ENCODE data around the gene PROSER3.

Gene PROSER3

DNA sequence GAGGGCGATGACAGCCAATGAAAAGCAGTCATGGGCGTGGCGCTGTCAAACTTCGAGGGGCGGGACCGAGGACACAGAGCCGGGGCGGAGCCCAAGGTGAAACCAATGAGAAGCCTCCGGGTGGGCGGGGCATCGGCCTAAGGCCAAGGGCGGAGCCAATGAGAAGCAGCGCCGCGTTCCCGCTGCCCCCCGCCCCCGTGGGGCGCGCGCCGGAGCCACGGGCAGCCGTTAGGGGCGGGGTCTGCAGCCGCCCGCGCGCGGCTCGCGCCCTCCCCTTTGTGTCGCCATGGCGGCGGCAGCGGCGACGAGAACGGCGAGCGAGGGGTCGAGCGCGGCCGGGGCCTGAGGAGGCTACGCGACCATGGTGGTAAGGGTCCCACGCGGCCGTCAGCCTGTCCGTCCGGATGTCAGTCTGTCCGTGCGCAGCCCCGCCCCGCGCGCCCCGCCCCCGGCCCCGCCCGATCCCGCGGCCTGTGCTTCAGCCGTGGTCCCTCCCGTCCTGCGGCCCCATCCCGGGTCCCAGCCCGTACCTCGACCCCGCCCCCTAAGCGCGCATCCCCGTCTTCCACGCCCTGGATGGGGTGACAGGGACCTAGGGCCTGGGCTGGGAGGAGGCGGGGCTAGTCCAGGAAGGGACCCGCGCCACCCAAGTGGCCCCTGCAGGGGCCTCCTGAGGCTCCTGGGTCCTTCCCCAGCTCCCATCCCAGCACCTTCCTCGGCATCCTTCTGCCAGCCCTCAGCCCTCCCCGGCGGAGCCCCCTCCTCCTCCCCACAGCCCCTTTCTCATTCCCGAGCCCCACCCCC lies 17.5 kb downstream of the PROSER3 start, which contains the start of gene ARHGAP33:
Gene ARHGAP33 (plus strand): TSS at position 267 of the 804 bp plus-strand sequence. CDS start 95 bp downstream, at position 362.
- peak within 1 kb of the TSS; percentile 69 for H3K4me3 ChIP-seq (ENCODE audit: low read depth, low read length)
- peak; percentile 85 for DNase-seq (ENCODE audit: low read depth)
- TF ChIP-seq, protein P1, sequence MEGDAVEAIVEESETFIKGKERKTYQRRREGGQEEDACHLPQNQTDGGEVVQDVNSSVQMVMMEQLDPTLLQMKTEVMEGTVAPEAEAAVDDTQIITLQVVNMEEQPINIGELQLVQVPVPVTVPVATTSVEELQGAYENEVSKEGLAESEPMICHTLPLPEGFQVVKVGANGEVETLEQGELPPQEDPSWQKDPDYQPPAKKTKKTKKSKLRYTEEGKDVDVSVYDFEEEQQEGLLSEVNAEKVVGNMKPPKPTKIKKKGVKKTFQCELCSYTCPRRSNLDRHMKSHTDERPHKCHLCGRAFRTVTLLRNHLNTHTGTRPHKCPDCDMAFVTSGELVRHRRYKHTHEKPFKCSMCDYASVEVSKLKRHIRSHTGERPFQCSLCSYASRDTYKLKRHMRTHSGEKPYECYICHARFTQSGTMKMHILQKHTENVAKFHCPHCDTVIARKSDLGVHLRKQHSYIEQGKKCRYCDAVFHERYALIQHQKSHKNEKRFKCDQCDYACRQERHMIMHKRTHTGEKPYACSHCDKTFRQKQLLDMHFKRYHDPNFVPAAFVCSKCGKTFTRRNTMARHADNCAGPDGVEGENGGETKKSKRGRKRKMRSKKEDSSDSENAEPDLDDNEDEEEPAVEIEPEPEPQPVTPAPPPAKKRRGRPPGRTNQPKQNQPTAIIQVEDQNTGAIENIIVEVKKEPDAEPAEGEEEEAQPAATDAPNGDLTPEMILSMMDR (IDR thresholded peaks at IDR 0.05; ENCODE audit: control insufficient read depth, extremely low read depth, insufficient read depth), result no peak

DNA sequence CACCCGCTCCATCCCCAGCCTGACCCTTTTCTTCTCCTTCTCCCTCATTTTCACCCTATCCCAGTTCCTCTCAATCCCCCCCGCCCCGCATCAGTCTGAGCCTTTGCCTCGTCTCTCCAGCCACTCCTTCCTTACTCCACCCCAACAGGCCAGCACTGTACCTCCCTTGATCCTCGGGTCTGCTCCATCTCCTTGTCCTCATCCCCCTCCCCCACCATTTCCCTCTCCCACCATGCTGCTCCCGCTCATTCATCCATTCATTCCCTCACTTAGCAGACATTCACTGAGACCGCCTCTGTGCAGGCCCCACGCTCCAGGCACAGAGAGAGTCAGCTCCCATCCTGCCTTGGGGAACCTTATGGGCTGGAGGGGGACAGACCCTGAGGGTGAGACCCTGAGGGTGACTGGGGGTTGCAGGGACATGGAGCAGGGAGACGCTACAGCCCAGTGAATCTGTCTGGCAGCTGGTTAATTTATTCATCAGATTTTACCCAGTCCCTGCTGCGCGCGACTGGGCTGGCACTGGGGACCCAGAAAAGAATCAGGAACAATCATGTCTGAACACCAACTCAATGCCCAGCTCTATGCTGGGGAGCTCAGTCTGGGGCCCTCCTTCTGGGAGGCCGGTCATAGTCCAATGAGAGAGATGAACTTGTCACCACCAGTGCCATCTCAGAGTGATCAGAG lies 18.3 kb downstream of the PROSER3 start:
- H3K4me3 ChIP-seq (ENCODE audit: low read depth, low read length), result peak overlapping the region; percentile 69
- DNase-seq (ENCODE audit: low read depth), result no peak
- TF ChIP-seq, protein P1 (IDR thresholded peaks at IDR 0.05; ENCODE audit: control insufficient read depth, extremely low read depth, insufficient read depth), result no peak

DNA sequence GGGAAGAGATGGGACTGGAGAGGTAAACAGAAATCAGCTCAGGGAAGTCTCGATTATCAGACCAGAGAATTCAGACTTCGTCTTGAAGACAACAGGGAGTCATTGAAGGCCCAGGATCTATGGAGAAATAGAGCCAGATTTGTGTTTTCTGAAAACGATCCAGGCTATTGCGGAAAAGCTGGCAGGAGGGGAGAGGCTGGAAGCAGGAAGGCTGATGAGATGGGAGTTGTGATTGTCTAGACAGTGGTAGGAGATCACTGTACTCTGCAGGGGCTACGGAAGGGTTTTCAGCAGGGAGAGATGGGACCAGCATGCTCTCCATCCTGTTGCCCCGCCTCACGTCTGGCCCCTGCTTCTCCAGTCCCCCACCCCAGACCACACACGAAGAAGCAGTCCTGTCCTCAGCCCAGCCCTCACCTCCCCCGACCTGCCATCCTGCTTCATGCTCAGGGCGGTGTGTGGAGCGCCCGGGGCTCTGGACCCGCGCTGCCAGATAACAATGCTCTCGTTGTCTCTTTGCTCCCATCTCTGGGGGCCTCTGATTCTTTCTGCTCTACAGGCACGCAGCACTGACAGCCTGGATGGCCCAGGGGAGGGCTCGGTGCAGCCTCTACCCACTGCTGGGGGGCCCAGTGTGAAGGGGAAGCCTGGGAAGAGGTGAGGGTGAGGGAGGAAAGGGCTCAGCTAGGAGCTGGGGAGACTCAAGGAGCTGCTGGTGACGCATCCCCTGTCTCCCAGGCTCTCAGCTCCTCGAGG lies 19.3 kb downstream of the PROSER3 start:
- H3K4me3 ChIP-seq (ENCODE audit: low read depth, low read length), result no peak overlapping the region
- TF ChIP-seq, protein P1 (IDR thresholded peaks at IDR 0.05; ENCODE audit: control insufficient read depth, extremely low read depth, insufficient read depth), result no peak
- no peak for DNase-seq (ENCODE audit: low read depth)

DNA sequence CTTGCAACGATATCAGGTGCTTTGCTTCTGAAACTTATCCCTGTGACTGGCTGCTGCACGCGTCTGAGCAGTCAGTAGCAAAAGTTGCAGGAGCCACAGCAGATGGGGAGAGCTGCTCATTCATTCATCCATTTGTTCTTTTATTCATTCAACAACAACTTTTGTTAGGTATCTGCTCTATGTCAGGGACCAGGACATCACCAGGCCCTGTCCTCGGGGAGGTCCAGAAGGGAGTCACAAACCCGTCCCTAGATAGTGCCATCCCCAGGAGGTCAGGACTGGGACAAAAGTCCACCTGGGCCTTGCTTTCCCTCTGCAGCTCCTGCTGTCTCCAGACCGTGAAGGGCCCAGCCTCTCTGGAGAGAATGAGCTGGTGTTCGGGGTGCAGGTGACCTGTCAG lies 20.0 kb downstream of the PROSER3 start:
- H3K4me3 ChIP-seq (ENCODE audit: low read depth, low read length), result no peak overlapping the region
- TF ChIP-seq, protein P1 (IDR thresholded peaks at IDR 0.05; ENCODE audit: control insufficient read depth, extremely low read depth, insufficient read depth), result no peak
- no peak for DNase-seq (ENCODE audit: low read depth)

DNA sequence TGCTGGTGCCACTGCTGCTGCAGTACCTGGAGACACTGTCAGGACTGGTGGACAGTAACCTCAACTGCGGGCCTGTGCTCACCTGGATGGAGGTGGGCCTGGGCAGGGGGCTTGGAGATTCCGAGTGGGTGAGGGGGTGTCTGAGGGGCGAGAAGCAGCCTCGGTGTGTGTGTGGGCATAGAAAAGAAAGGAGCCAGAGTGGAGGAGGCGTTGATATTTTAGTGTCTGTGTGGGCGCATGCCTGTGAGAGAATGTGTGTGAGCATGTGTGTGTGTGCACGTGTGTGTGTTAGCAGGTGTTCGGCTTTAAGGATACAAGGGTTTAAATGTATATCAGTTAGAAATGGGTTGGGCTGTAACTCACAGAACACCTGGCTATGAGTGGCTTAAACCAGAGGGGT lies 21.1 kb downstream of the PROSER3 start:
- TF ChIP-seq, protein P1 (IDR thresholded peaks at IDR 0.05; ENCODE audit: control insufficient read depth, extremely low read depth, insufficient read depth), result no peak
- no peak for DNase-seq (ENCODE audit: low read depth)

DNA sequence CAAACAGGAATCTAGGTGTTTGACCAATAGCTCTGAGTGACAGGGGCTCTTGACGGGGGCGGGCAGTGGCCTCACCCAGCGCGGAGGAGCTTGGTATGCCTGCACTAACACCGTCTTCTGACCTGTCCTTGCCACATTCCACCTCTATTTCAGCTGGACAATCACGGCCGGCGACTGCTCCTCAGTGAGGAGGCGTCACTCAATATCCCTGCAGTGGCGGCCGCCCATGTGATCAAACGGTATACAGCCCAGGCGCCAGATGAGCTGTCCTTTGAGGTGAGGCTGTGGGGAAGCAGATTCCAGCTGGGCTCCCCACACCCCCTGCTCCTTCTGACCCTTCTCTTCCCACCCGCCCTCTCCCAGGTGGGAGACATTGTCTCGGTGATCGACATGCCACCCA lies 22.1 kb downstream of the PROSER3 start:
- no peak overlapping the region for H3K4me3 ChIP-seq (ENCODE audit: low read depth, low read length)
- DNase-seq (ENCODE audit: low read depth), result no peak
- TF ChIP-seq, protein P1 (IDR thresholded peaks at IDR 0.05; ENCODE audit: control insufficient read depth, extremely low read depth, insufficient read depth), result no peak

More for the DNA sequence above, 21.1 kb downstream of the PROSER3 start:
- no peak overlapping the region for H3K4me3 ChIP-seq (ENCODE audit: low read depth, low read length)

Data from LNCaP clone FGC (cell line).